IMR-90 (cell line): ENCODE results near the gene DOCK10. TPM values are rescaled to one million over a fixed set of nuclear protein-coding genes. Genes with fewer than 3 reads are reported as not detected.
A peak's percentile ranks its signal among the peaks of the same experiment; 100 is the strongest.

Experiments used
- ATAC-seq: fragments of 200-7000 bp; cut with Tn5 transposase; 2 replicates; pipeline ENCODE4 v1.9.1; 2020; ENCODE audit warnings: low read depth, mild to moderate bottlenecking, moderate library complexity
- BruUV-seq: library from RNA; stranded (reverse); fragments of 400-500 nt; replicated peaks from 2 replicates; lab custom pipeline; 2021; lab: Mats Ljungman, UMichigan
- CTCF ChIA-PET: fragments of 300-600 bp; formaldehyde crosslinking; extraction: SDS; loops from one replicate; lab custom pipeline; 2021; ENCODE audit warnings: antibody characterized with exemption; lab: Yijun Ruan, JAX
- POLR2A ChIA-PET: fragments of 300-600 bp; sonication (Branson Sonifier 250); formaldehyde crosslinking; loops from one replicate; lab custom pipeline; 2022; ENCODE audit warnings: antibody characterized with exemption; ENCODE audit not compliant: unreplicated experiment; lab: Charles Lee
- DNase-seq: peaks from one replicate; pipeline ENCODE4 v3.0.0; 2013
- H2AFZ ChIP-seq: replicated peaks from 2 replicates; pipeline ENCODE3; 2013; ENCODE audit warnings: low read length, mild to moderate bottlenecking; ENCODE audit not compliant: poor library complexity
- H2AK5ac ChIP-seq: 2 replicates; pipeline ENCODE4 v1.6.1; 2013; ENCODE audit warnings: low read depth, low read length, inconsistent platforms
- H2AK9ac ChIP-seq: replicated peaks from 2 replicates; pipeline ENCODE3; 2013; ENCODE audit warnings: mild to moderate bottlenecking, low read depth, low read length, moderate library complexity; ENCODE audit not compliant: poor library complexity
- H2BK120ac ChIP-seq: 2 replicates; pipeline ENCODE4 v1.6.1; 2013; ENCODE audit warnings: low read depth, low read length, inconsistent platforms
- H2BK15ac ChIP-seq: 3 replicates; pipeline ENCODE4 v1.6.1; 2013; ENCODE audit warnings: low read depth, low read length, inconsistent platforms
- H2BK20ac ChIP-seq: 2 replicates; pipeline ENCODE4 v1.6.1; 2013; ENCODE audit warnings: low read depth, mild to moderate bottlenecking, inconsistent platforms, low read length, moderate library complexity
- H2BK5ac ChIP-seq: 2 replicates; pipeline ENCODE4 v1.6.1; 2013; ENCODE audit warnings: mild to moderate bottlenecking, low read depth, low read length, inconsistent platforms; ENCODE audit not compliant: poor library complexity, severe bottlenecking
- H3K14ac ChIP-seq: replicated peaks from 2 replicates; pipeline ENCODE4 v1.6.1; 2013; ENCODE audit warnings: low read depth, low read length, inconsistent platforms
- H3K18ac ChIP-seq: 2 replicates; pipeline ENCODE4 v1.6.1; 2013; ENCODE audit warnings: low read depth, low read length, control low read depth
- H3K23ac ChIP-seq: 2 replicates; pipeline ENCODE4 v1.6.1; 2013; ENCODE audit warnings: low read depth, low read length, inconsistent platforms
- H3K27ac ChIP-seq: 2 replicates; pipeline ENCODE4 v1.5.1; 2013; ENCODE audit warnings: mild to moderate bottlenecking, control low read depth, low read length; ENCODE audit not compliant: insufficient read depth
- H3K27me3 ChIP-seq: 2 replicates; pipeline ENCODE4 v1.6.1; 2013; ENCODE audit warnings: low read length; ENCODE audit not compliant: control insufficient read depth, insufficient read depth
- H3K36me3 ChIP-seq: 2 replicates; pipeline ENCODE4 v1.6.1; 2013; ENCODE audit warnings: low read length, mixed read lengths; ENCODE audit not compliant: control insufficient read depth, insufficient read depth
- H3K4ac ChIP-seq: 2 replicates; pipeline ENCODE4 v1.6.1; 2013; ENCODE audit warnings: low read depth, low read length, inconsistent platforms
- H3K4me1 ChIP-seq: 2 replicates; pipeline ENCODE4 v1.6.1; 2013; ENCODE audit warnings: low read length, mixed read lengths; ENCODE audit not compliant: control insufficient read depth, insufficient read depth
- H3K4me2 ChIP-seq: 2 replicates; pipeline ENCODE4 v1.6.1; 2013; ENCODE audit warnings: low read depth, mild to moderate bottlenecking, control low read depth, low read length, moderate library complexity
- H3K4me3 ChIP-seq: 2 replicates; pipeline ENCODE4 v1.5.1; 2013; ENCODE audit warnings: low read depth, mild to moderate bottlenecking, control low read depth, low read length, moderate library complexity; ENCODE audit not compliant: insufficient read depth
- H3K56ac ChIP-seq: 2 replicates; pipeline ENCODE4 v1.6.1; 2013; ENCODE audit warnings: low read length, inconsistent platforms; ENCODE audit not compliant: insufficient read depth; ENCODE audit errors: extremely low read depth
- H3K79me1 ChIP-seq, 2 experiments: 2 replicates each; pipeline ENCODE4 v1.6.1; 2013; ENCODE audit warnings: low read length in 2 of 2, inconsistent platforms in 1 of 2, low read depth in 1 of 2
- H3K9ac ChIP-seq: 2 replicates; pipeline ENCODE4 v1.6.1; 2013; ENCODE audit warnings: low read depth, low read length, control low read depth
- H3K9me1 ChIP-seq: 2 replicates; pipeline ENCODE4 v1.6.1; 2013; ENCODE audit warnings: low read length, inconsistent platforms; ENCODE audit not compliant: insufficient read depth
- H3K9me3 ChIP-seq: 2 replicates; pipeline ENCODE4 v1.6.1; 2013; ENCODE audit warnings: low read length; ENCODE audit not compliant: control insufficient read depth, insufficient read depth
- H4K20me1 ChIP-seq: 2 replicates; pipeline ENCODE4 v1.6.1; 2013; ENCODE audit warnings: low read length, inconsistent platforms; ENCODE audit not compliant: insufficient read depth
- H4K5ac ChIP-seq: 2 replicates; pipeline ENCODE4 v1.6.1; 2013; ENCODE audit warnings: mild to moderate bottlenecking, low read depth, low read length, control low read depth
- H4K8ac ChIP-seq, 2 experiments: 2 replicates each; pipeline ENCODE4 v1.6.1; 2013; ENCODE audit warnings: low read depth in 2 of 2, low read length in 2 of 2, control low read depth in 1 of 2, inconsistent platforms in 1 of 2
- H4K91ac ChIP-seq: 2 replicates; pipeline ENCODE4 v1.6.1; 2013; ENCODE audit warnings: low read depth, low read length, inconsistent platforms; ENCODE audit not compliant: insufficient read depth
- BHLHE40 ChIP-seq: fragments of 150-350 bp; IDR thresholded peaks from 2 replicates; pipeline ENCODE4 v1.6.1; 2016; ENCODE audit warnings: mild to moderate bottlenecking, low read depth, low read length
- CEBPB ChIP-seq: IDR thresholded peaks from 2 replicates; pipeline ENCODE4 v1.6.1; 2012; ENCODE audit warnings: low read depth, low read length, improper control_type of control experiment
- CHD1 ChIP-seq: IDR thresholded peaks from 2 replicates; pipeline ENCODE4 v1.6.1; 2012; ENCODE audit warnings: low read depth, low read length, improper control_type of control experiment
- FOS ChIP-seq: fragments of 150-350 bp; IDR thresholded peaks from 2 replicates; pipeline ENCODE4 v1.6.1; 2016; ENCODE audit warnings: low read depth, low read length
- MAFK ChIP-seq: IDR thresholded peaks from 2 replicates; pipeline ENCODE4 v1.6.1; 2012; ENCODE audit warnings: low read depth, low read length, improper control_type of control experiment
- MAZ ChIP-seq: IDR thresholded peaks from 2 replicates; pipeline ENCODE4 v1.6.1; 2012; ENCODE audit warnings: low read depth, mild to moderate bottlenecking, low read length, improper control_type of control experiment, moderate library complexity, borderline replicate concordance
- MXI1 ChIP-seq: IDR thresholded peaks from 2 replicates; pipeline ENCODE4 v1.6.1; 2012; ENCODE audit warnings: low read depth, mild to moderate bottlenecking, low read length, moderate library complexity, borderline replicate concordance
- NFE2L2 ChIP-seq: fragments of 150-350 bp; IDR thresholded peaks from 2 replicates; pipeline ENCODE4 v1.6.1; 2016; ENCODE audit warnings: low read depth, mild to moderate bottlenecking, low read length
- POLR2A ChIP-seq: IDR thresholded peaks from 2 replicates; pipeline ENCODE4 v1.6.1; 2012; ENCODE audit warnings: mild to moderate bottlenecking, low read depth, low read length
- RAD21 ChIP-seq: IDR thresholded peaks from 2 replicates; pipeline ENCODE4 v1.6.1; 2012; ENCODE audit warnings: low read length, improper control_type of control experiment
- RCOR1 ChIP-seq: IDR thresholded peaks from 2 replicates; pipeline ENCODE4 v1.6.1; 2012; ENCODE audit warnings: mild to moderate bottlenecking, low read length, improper control_type of control experiment; ENCODE audit not compliant: insufficient replicate concordance
- RFX5 ChIP-seq: IDR thresholded peaks from 2 replicates; pipeline ENCODE4 v1.8.0; 2012; ENCODE audit warnings: low read depth, mild to moderate bottlenecking, low read length, moderate library complexity
- SMC3 ChIP-seq: fragments of 150-350 bp; IDR thresholded peaks from 2 replicates; pipeline ENCODE4 v1.6.1; 2016; ENCODE audit warnings: low read depth, mild to moderate bottlenecking, antibody characterized with exemption, low read length, moderate library complexity
- WGBS, 2 experiments: methylation state at CpG; one replicate each; pipeline versions ENCODE4 v1.1.5 to v1.1.7; 2013; ENCODE audit warnings: missing lambda C conversion rate in 2 of 2; ENCODE audit not compliant: insufficient read length in 1 of 2; ENCODE audit errors: extremely low coverage in 2 of 2; 5-methylcytosine and 5-hydroxymethylcytosine counted together
- dilution Hi-C: fragments of 300-500 bp; cut with HindIII; formaldehyde crosslinking; loops from one replicate; pipeline ENCODE4 v1.14.3; 2018; ENCODE audit warnings: low sequenced_read_pairs; ENCODE audit not compliant: unreplicated experiment
- in situ Hi-C: fragments of 300-500 bp; cut with MboI; formaldehyde crosslinking; loops from 3 replicates; pipeline ENCODE4 v1.14.3; 2019; ENCODE audit warnings: low sequenced_read_pairs, inconsistent platforms, mixed read lengths
- intact Hi-C: fragments of 100-400 bp; cut with micrococcal nuclease; formaldehyde crosslinking; loops from 2 replicates; pipeline ENCODE4 v1.10.0; 2022
- polyA plus RNA-seq, 3 experiments: library from polyadenylated mRNA; depleted of rRNA; stranded (reverse); fragments of >200 nt; gene quantifications; 2 replicates each; pipeline ENCODE4 v1.2.3, GENCODE V29; 2012; ENCODE audit warnings: low replicate concordance in 1 of 3
- total RNA-seq: library from RNA; depleted of rRNA; stranded (reverse); fragments of >200 nt; gene quantifications from 2 replicates; pipeline ENCODE4 v1.2.3, GENCODE V29; 2012
- TF ChIP-seq, protein P1 (sequence below): fragments of 150-350 bp; IDR thresholded peaks from 2 replicates; pipeline ENCODE4 v1.6.1; 2017; ENCODE audit warnings: mild to moderate bottlenecking, antibody characterized with exemption, low read length, low read depth
- TF ChIP-seq, protein P2 (sequence below): conservative IDR thresholded peaks from 2 replicates; pipeline ENCODE4 v1.5.1; 2012; ENCODE audit warnings: mild to moderate bottlenecking, low read depth, low read length, improper control_type of control experiment
- TF ChIP-seq, protein P3 (sequence below): fragments of 150-350 bp; IDR thresholded peaks from 2 replicates; pipeline ENCODE4 v1.6.1; 2016; ENCODE audit warnings: low read depth, mild to moderate bottlenecking, low read length, moderate library complexity, borderline replicate concordance

The DOCK10 gene
- total and polyA plus RNA-seq, 2 of the 4 experiments (the other 2 are of a cell fraction), result 58.6 to 75.3 TPM

DNA sequence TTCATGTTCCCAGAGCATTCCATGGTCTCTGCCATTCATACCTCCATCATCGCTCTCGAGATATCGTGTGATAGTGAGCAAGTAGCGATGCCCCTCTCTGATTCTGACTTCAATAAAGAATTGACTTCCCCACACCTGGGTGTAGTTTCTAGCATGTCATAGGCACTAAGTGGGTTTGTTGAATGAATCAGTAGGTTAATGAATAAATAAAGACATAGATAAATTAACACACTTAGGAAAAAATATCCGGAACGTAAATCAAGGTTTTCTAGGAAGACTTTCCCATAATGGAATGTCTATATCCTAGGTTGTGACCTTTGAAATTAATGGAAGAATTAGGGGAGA, 159.1 kb downstream of the DOCK10 start:
- Histone ChIP-seq H3K23ac (no peak overlapping the region), H3K56ac (peak overlapping the region; percentile 27), H2BK5ac (peak overlapping the region; percentile 81), H3K9me3 (no peaks in the 10 kb centered on the region), H4K8ac (peak overlapping the region; percentile 23 to 51; a peak in 2 of 4 replicates), H4K5ac (peak overlapping the region; percentile 67; the same call in 1 of the 2 replicates), H3K9ac (no peak overlapping the region), H2BK20ac (peak overlapping the region; percentile 28), H4K20me1 (no peaks in the 10 kb centered on the region), H3K9me1 (peaks cover 6% of the 10 kb centered on the region), H3K4ac (peak overlapping the region; percentile 48), H2AK5ac (peak overlapping the region; percentile 55), H3K4me1 (peaks cover 20% of the 10 kb centered on the region), H3K27me3 (no peaks in the 10 kb centered on the region), H2BK15ac (peak overlapping the region; percentile 72; the same call in 2 of the 3 replicates), H3K14ac (no peak overlapping the region), H4K91ac (peak overlapping the region; percentile 64), H3K36me3 (no peaks in the 10 kb centered on the region; the same call in 1 of the 2 replicates), H3K4me3 (no peak overlapping the region), H3K27ac (peak overlapping the region; percentile 63; the same call in 1 of the 2 replicates), H3K18ac (peak overlapping the region; percentile 74; the same call in 1 of the 2 replicates), H2AK9ac (no peak overlapping the region), H3K79me1 (peaks cover 10 to 11% of the 10 kb centered on the region in 2 experiments; a peak in 3 of 4 replicates), H3K4me2 (no peak overlapping the region; the same call in 1 of the 2 replicates), H2AFZ (no peak overlapping the region), H2BK120ac (peak overlapping the region; percentile 48)
- intact Hi-C loops (loop anchor here (5.0 kb wide), 1 partner anchor 219 kb away; no protein-coding TSS in a partner anchor), in situ Hi-C loops (no loop called here), dilution Hi-C loops (no loop called here)
- CTCF ChIA-PET, result interaction anchor here (1.0 kb wide), 1 partner anchor 21 kb away, joined by 3 read pairs; no protein-coding TSS in a partner anchor
- WGBS, 2 experiments, result no CpG with 5 or more reads among the region's 6 CpGs
- ATAC-seq (no peak), DNase-seq (no peak)
- no peak for TF ChIP-seq RCOR1
- no peak for TF ChIP-seq RAD21
- no peak for TF ChIP-seq MAZ
- TF ChIP-seq, protein P1, sequence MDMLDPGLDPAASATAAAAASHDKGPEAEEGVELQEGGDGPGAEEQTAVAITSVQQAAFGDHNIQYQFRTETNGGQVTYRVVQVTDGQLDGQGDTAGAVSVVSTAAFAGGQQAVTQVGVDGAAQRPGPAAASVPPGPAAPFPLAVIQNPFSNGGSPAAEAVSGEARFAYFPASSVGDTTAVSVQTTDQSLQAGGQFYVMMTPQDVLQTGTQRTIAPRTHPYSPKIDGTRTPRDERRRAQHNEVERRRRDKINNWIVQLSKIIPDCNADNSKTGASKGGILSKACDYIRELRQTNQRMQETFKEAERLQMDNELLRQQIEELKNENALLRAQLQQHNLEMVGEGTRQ, result no peak
- TF ChIP-seq MXI1, result no peak
- TF ChIP-seq, protein P2, sequence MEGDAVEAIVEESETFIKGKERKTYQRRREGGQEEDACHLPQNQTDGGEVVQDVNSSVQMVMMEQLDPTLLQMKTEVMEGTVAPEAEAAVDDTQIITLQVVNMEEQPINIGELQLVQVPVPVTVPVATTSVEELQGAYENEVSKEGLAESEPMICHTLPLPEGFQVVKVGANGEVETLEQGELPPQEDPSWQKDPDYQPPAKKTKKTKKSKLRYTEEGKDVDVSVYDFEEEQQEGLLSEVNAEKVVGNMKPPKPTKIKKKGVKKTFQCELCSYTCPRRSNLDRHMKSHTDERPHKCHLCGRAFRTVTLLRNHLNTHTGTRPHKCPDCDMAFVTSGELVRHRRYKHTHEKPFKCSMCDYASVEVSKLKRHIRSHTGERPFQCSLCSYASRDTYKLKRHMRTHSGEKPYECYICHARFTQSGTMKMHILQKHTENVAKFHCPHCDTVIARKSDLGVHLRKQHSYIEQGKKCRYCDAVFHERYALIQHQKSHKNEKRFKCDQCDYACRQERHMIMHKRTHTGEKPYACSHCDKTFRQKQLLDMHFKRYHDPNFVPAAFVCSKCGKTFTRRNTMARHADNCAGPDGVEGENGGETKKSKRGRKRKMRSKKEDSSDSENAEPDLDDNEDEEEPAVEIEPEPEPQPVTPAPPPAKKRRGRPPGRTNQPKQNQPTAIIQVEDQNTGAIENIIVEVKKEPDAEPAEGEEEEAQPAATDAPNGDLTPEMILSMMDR, result no peak
- TF ChIP-seq BHLHE40, result no peak
- TF ChIP-seq SMC3, result no peak
- TF ChIP-seq CHD1, result no peak
- no peak for TF ChIP-seq CEBPB
- no peak for TF ChIP-seq FOS
- TF ChIP-seq NFE2L2, result no peak
- TF ChIP-seq POLR2A, result no peak
- no peak for TF ChIP-seq MAFK
- TF ChIP-seq, protein P3, sequence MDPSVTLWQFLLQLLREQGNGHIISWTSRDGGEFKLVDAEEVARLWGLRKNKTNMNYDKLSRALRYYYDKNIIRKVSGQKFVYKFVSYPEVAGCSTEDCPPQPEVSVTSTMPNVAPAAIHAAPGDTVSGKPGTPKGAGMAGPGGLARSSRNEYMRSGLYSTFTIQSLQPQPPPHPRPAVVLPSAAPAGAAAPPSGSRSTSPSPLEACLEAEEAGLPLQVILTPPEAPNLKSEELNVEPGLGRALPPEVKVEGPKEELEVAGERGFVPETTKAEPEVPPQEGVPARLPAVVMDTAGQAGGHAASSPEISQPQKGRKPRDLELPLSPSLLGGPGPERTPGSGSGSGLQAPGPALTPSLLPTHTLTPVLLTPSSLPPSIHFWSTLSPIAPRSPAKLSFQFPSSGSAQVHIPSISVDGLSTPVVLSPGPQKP, result no peak
- no peak for TF ChIP-seq RFX5
- POLR2A ChIA-PET, result no interaction called here
- no TSS peak for BruUV-seq
